GM12891 (cell line): Measurements from ENCODE around the gene SP7.

Experiments
- POLR2AphosphoS5 ChIP-seq: IDR thresholded peaks from 2 replicates; pipeline ENCODE4 v1.6.1; 2011; ENCODE audit warnings: low read depth, low read length, control low read depth
- TAF1 ChIP-seq: IDR thresholded peaks from 2 replicates; pipeline ENCODE4 v1.6.1; 2011; ENCODE audit warnings: low read depth, low read length, control low read depth

DNA sequence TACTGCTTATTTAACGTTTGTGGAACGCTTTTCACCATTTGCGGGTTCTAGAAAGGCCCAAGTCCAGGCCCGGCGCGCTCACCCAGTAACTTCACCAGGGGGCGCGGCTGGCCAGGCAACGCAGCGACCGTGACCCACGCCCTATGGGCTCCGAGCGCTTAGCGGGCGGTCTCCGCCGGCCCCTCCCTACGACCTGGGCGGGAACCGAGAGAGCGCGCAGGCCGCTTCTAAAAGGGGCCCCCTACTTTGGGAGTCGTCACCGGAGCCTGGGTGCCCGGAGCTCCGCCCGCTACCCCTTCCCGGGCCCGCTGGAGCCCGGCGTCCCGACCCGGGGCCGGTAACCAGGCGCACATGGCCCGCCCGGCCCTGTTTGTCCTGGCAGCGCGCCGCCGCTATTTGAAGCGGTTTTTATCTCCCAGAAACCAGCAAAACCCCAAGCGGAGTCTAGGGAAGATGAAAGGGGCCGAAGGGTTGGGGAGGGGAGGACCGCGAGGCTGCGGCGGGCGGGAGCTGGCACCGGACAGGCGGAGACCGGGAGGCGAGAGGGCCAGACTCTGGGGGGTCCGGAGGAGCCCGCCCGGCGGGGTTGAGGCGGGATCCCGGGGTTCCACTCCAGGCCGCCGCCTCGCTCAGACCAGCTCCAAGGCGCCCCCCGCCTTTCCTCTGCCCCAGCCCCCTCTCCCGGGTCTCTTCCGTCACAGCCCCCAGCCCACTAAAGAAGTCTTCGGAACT, 11.2 kb downstream of the SP7 start:
- TF ChIP-seq TAF1: no peak
- no peak for TF ChIP-seq POLR2AphosphoS5
